HepG2 (cell line): ENCODE results near the gene MEI1. TPM values are rescaled to one million over a fixed set of nuclear protein-coding genes. Genes with fewer than 3 reads are reported as not detected.

Source experiments
- CCAR2 ChIP-seq: fragments of 200-400 bp; formaldehyde crosslinking; optimal IDR thresholded peaks from 2 replicates; pipeline ENCODE3; 2018; ENCODE audit warnings: low read depth, mild to moderate bottlenecking, low read length, moderate library complexity
- CHCHD3 ChIP-seq: sonication (generic); formaldehyde crosslinking; IDR thresholded peaks from 2 replicates; pipeline ENCODE4 v1.8.0; 2022; ENCODE audit warnings: mild to moderate bottlenecking, missing genetic modification reagents, moderate library complexity
- FOXP1 ChIP-seq, 2 experiments: fragments of 450-650 bp in 1 of 2; IDR thresholded peaks; 2 replicates each; pipeline ENCODE4 v1.6.1; 2017 to 2018; ENCODE audit warnings: antibody characterized with exemption in 1 of 2
- KLF11 ChIP-seq: IDR thresholded peaks from 2 replicates; pipeline ENCODE4 v1.6.1; 2016; ENCODE audit warnings: missing compliant biosample characterization
- MBNL3 ChIP-seq: fragments of 250-450 bp; sonication (Bioruptor Pico); conservative IDR thresholded peaks from 2 replicates; pipeline ENCODE4 v1.8.0; 2022; ENCODE audit warnings: mild to moderate bottlenecking, inconsistent platforms
- NR1H2 ChIP-seq: sonication (generic); formaldehyde crosslinking; IDR thresholded peaks from 2 replicates; pipeline ENCODE4 v1.8.1; 2022; ENCODE audit warnings: low read depth, missing genetic modification reagents, borderline replicate concordance
- RAD51 ChIP-seq: fragments of 450-650 bp; IDR thresholded peaks from 2 replicates; pipeline ENCODE4 v1.6.1; 2016; ENCODE audit warnings: borderline replicate concordance
- RBAK ChIP-seq: sonication (generic); formaldehyde crosslinking; IDR thresholded peaks from 2 replicates; pipeline ENCODE4 v1.5.1; 2020; ENCODE audit warnings: mild to moderate bottlenecking, missing genetic modification reagents
- RFXANK ChIP-seq: IDR thresholded peaks from 2 replicates; pipeline ENCODE4 v1.6.1; 2016
- SATB2 ChIP-seq: sonication (generic); formaldehyde crosslinking; IDR thresholded peaks from 2 replicates; pipeline ENCODE4 v1.5.0; 2020; ENCODE audit warnings: missing genetic modification reagents
- SIX1 ChIP-seq: sonication (generic); formaldehyde crosslinking; IDR thresholded peaks from 2 replicates; pipeline ENCODE4 v1.4.0; 2020; ENCODE audit warnings: missing genetic modification reagents, borderline replicate concordance
- SKI ChIP-seq: fragments of 450-650 bp; IDR thresholded peaks from one replicate; pipeline ENCODE4 v1.6.1; 2018; ENCODE audit warnings: mild to moderate bottlenecking; ENCODE audit not compliant: partially characterized antibody
- SMYD3 ChIP-seq: sonication (generic); formaldehyde crosslinking; IDR thresholded peaks from 2 replicates; pipeline ENCODE4 v1.8.1; 2023; ENCODE audit warnings: mild to moderate bottlenecking, missing genetic modification reagents
- SP4 ChIP-seq: sonication (generic); formaldehyde crosslinking; IDR thresholded peaks from 2 replicates; pipeline ENCODE4 v1.8.1; 2023; ENCODE audit warnings: mild to moderate bottlenecking, missing genetic modification reagents
- ZBTB8A ChIP-seq: sonication (generic); formaldehyde crosslinking; IDR thresholded peaks from 2 replicates; pipeline ENCODE4 v1.4.0; 2020; ENCODE audit warnings: mild to moderate bottlenecking, low read depth, missing genetic modification reagents, borderline replicate concordance
- ZFY ChIP-seq: sonication (generic); formaldehyde crosslinking; IDR thresholded peaks from 2 replicates; pipeline ENCODE4 v1.4.0; 2020; ENCODE audit warnings: missing genetic modification reagents
- ZKSCAN1 ChIP-seq: fragments of 150-350 bp; IDR thresholded peaks from 2 replicates; pipeline ENCODE4 v1.6.1; 2014; ENCODE audit warnings: low read length
- ZMYM2 ChIP-seq: sonication (generic); formaldehyde crosslinking; IDR thresholded peaks from 2 replicates; pipeline ENCODE4 v1.8.0; 2022; ENCODE audit warnings: mild to moderate bottlenecking, missing genetic modification reagents
- ZNF124 ChIP-seq: sonication (generic); formaldehyde crosslinking; IDR thresholded peaks from 2 replicates; pipeline ENCODE4 v1.4.0; 2020; ENCODE audit warnings: missing genetic modification reagents
- ZNF367 ChIP-seq: sonication (generic); formaldehyde crosslinking; IDR thresholded peaks from 2 replicates; pipeline ENCODE4 v1.4.0; 2020; ENCODE audit warnings: missing genetic modification reagents, borderline replicate concordance
- ZNF382 ChIP-seq: sonication (generic); formaldehyde crosslinking; IDR thresholded peaks from 2 replicates; pipeline ENCODE4 v1.5.0; 2020; ENCODE audit warnings: missing genetic modification reagents, mild to moderate bottlenecking, borderline replicate concordance
- ZNF468 ChIP-seq: sonication (generic); formaldehyde crosslinking; IDR thresholded peaks from 2 replicates; pipeline ENCODE4 v1.8.0; 2022; ENCODE audit warnings: mild to moderate bottlenecking, moderate library complexity, missing genetic modification reagents
- ZNF670 ChIP-seq: sonication (generic); formaldehyde crosslinking; IDR thresholded peaks from 2 replicates; pipeline ENCODE4 v1.8.0; 2022; ENCODE audit warnings: mild to moderate bottlenecking, missing genetic modification reagents, borderline replicate concordance
- ZNF737 ChIP-seq: sonication (generic); formaldehyde crosslinking; IDR thresholded peaks from 2 replicates; pipeline ENCODE4 v1.5.0; 2020; ENCODE audit warnings: missing genetic modification reagents, mild to moderate bottlenecking, borderline replicate concordance
- ZNF749 ChIP-seq: sonication (generic); formaldehyde crosslinking; IDR thresholded peaks from 2 replicates; pipeline ENCODE4 v1.8.0; 2022; ENCODE audit warnings: mild to moderate bottlenecking, missing genetic modification reagents, moderate library complexity, borderline replicate concordance
- ZNF780A ChIP-seq: sonication (generic); formaldehyde crosslinking; IDR thresholded peaks from 2 replicates; pipeline ENCODE4 v1.8.0; 2022; ENCODE audit warnings: mild to moderate bottlenecking, missing genetic modification reagents, moderate library complexity
- ZNF891 ChIP-seq: sonication (generic); formaldehyde crosslinking; IDR thresholded peaks from 2 replicates; pipeline ENCODE4 v1.5.0; 2020; ENCODE audit warnings: mild to moderate bottlenecking, missing genetic modification reagents
- ZSCAN29 ChIP-seq: sonication (generic); formaldehyde crosslinking; conservative IDR thresholded peaks from 2 replicates; pipeline ENCODE4 v1.4.0; 2020; ENCODE audit warnings: mild to moderate bottlenecking, missing genetic modification reagents
- polyA plus RNA-seq, 8 experiments: library from polyadenylated mRNA; depleted of rRNA in 3 of 8; stranded (reverse) in 7 of 8; unstranded in 1 of 8; fragments of >200 nt; fragmentation: Illumina TruSeq in 4 of 8; extraction: Trizol in 4 of 8; gene quantifications; 2 replicates each; pipeline versions ENCODE4 v1.2.1 to v1.2.3, GENCODE V29; 2011 to 2016; ENCODE audit warnings: low read depth in 4 of 8, missing spikeins in 1 of 8, mixed read lengths in 1 of 8; ENCODE audit not compliant: insufficient read depth in 1 of 8
- total RNA-seq, 5 experiments: library from RNA; depleted of rRNA; stranded (reverse); fragments of >200 nt; fragmentation: Illumina TruSeq; extraction: Trizol; gene quantifications; 2 replicates each; pipeline ENCODE4 v1.2.3, GENCODE V29; 2016; ENCODE audit warnings: low read depth in 1 of 5
- TF ChIP-seq, protein P1 (sequence below): sonication (generic); formaldehyde crosslinking; IDR thresholded peaks from 2 replicates; pipeline ENCODE4 v1.5.1; 2020; ENCODE audit warnings: missing genetic modification reagents, mild to moderate bottlenecking, borderline replicate concordance
- TF ChIP-seq, protein P2 (sequence below): sonication (generic); formaldehyde crosslinking; IDR thresholded peaks from 2 replicates; pipeline ENCODE4 v1.4.0; 2020; ENCODE audit warnings: mild to moderate bottlenecking, low read depth, missing genetic modification reagents
- TF ChIP-seq, protein P3 (sequence below): IDR thresholded peaks from 2 replicates; pipeline ENCODE4 v1.6.1; 2018; ENCODE audit warnings: missing genetic modification reagents

Gene MEI1
- total and polyA plus RNA-seq, 2 of the 13 experiments (the other 11 are each of a cell fraction or from before 2014, with no cell fraction given), result 0.75 to 1.9 TPM

DNA sequence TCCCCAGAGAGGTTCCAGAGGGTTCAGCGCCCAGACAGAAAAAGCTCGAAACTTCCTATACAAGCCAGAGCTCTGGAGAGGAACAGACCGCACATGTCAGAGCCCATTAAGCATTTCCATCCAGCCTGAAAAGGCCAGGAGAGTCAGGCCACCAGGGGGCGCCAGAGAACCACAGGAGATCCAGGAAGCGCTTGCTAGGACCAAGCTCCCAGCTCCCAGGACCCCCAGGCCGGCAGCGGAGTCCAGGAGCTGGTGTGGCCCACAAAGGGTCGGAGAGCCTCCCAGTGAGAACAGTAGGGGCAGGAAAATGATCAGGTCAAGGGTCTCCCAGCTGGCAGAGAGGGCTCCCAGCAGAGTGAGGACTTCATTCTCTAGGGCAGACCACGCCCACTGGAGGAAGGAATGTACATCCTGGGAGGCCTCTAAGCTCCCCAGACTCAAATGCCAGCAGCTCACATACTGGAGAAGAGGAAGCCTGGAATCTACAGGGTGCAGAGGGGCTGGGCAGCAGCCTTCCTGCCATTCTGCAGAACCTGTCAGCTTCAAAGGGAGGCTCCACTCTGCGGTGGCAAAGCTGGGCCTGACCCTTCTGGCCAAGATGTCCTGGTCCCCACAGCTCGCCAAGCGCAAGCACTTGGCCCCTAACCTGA is 2.1 kb upstream of the MEI1 start (continued):
- TF ChIP-seq FOXP1 (IDR thresholded peaks at IDR 0.05), result no peak
- no peak for TF ChIP-seq FOXP1 (CRISPR knock-in tag; IDR thresholded peaks at IDR 0.05)
- no peak for TF ChIP-seq RAD51
- peak; percentile 41; the same call in 1 of the 2 replicates for TF ChIP-seq ZFY (CRISPR knock-in tag)
- no peak for TF ChIP-seq ZSCAN29 (CRISPR knock-in tag)
- no peak for TF ChIP-seq RFXANK (CRISPR knock-in tag)
- TF ChIP-seq CHCHD3 (CRISPR knock-in tag), result no peak
- no peak for TF ChIP-seq ZNF780A (CRISPR knock-in tag)
- TF ChIP-seq, protein P1, sequence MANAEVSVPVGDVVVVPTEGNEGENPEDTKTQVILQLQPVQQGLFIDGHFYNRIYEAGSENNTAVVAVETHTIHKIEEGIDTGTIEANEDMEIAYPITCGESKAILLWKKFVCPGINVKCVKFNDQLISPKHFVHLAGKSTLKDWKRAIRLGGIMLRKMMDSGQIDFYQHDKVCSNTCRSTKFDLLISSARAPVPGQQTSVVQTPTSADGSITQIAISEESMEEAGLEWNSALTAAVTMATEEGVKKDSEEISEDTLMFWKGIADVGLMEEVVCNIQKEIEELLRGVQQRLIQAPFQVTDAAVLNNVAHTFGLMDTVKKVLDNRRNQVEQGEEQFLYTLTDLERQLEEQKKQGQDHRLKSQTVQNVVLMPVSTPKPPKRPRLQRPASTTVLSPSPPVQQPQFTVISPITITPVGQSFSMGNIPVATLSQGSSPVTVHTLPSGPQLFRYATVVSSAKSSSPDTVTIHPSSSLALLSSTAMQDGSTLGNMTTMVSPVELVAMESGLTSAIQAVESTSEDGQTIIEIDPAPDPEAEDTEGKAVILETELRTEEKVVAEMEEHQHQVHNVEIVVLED, result no peak
- no peak for TF ChIP-seq ZNF124 (CRISPR knock-in tag)
- peak; percentile 80; the same call in 1 of the 2 replicates for TF ChIP-seq KLF11 (CRISPR knock-in tag)
- no peak for TF ChIP-seq ZBTB8A (CRISPR knock-in tag)
- no peak for TF ChIP-seq SKI
- TF ChIP-seq ZNF468, result no peak
- no peak for TF ChIP-seq ZNF382 (CRISPR knock-in tag)
- no peak for TF ChIP-seq CCAR2
- no peak for TF ChIP-seq ZNF749 (CRISPR knock-in tag)
- TF ChIP-seq, protein P2, sequence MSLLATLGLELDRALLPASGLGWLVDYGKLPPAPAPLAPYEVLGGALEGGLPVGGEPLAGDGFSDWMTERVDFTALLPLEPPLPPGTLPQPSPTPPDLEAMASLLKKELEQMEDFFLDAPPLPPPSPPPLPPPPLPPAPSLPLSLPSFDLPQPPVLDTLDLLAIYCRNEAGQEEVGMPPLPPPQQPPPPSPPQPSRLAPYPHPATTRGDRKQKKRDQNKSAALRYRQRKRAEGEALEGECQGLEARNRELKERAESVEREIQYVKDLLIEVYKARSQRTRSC (CRISPR knock-in tag), result no peak
- no peak for TF ChIP-seq ZKSCAN1
- TF ChIP-seq SP4 (CRISPR knock-in tag), result peak; percentile 17; the same call in 1 of the 2 replicates
- TF ChIP-seq SMYD3 (CRISPR knock-in tag), result no peak
- no peak for TF ChIP-seq SATB2 (CRISPR knock-in tag)
- TF ChIP-seq NR1H2 (CRISPR knock-in tag), result no peak
- TF ChIP-seq ZNF367 (CRISPR knock-in tag), result no peak
- TF ChIP-seq MBNL3, result no peak
- no peak for TF ChIP-seq ZNF891
- TF ChIP-seq SIX1 (CRISPR knock-in tag), result no peak
- TF ChIP-seq ZNF737 (CRISPR knock-in tag), result 0 out of 2 replicates have a peak, but pooled peaks have one; percentile 16
- TF ChIP-seq RBAK (CRISPR knock-in tag), result no peak
- TF ChIP-seq, protein P3, sequence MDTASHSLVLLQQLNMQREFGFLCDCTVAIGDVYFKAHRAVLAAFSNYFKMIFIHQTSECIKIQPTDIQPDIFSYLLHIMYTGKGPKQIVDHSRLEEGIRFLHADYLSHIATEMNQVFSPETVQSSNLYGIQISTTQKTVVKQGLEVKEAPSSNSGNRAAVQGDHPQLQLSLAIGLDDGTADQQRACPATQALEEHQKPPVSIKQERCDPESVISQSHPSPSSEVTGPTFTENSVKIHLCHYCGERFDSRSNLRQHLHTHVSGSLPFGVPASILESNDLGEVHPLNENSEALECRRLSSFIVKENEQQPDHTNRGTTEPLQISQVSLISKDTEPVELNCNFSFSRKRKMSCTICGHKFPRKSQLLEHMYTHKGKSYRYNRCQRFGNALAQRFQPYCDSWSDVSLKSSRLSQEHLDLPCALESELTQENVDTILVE (CRISPR knock-in tag), result 0 out of 2 replicates have a peak, but pooled peaks have one; percentile 32
- TF ChIP-seq ZMYM2, result no peak
- TF ChIP-seq ZNF670 (CRISPR knock-in tag), result no peak
